Neural cell (in vitro differentiated cells): ENCODE results near the gene ADAMTS8. TPM values are rescaled to one million over a fixed set of nuclear protein-coding genes. Genes with fewer than 3 reads are reported as not detected.

Experiments used
- H2AFZ ChIP-seq: fragments of 200-600, 300-800 bp; sonication (generic), shearing (Covaris generic); 2 replicates; pipeline ENCODE4 v1.6.0; 2014; ENCODE audit warnings: low read depth, mild to moderate bottlenecking, antibody characterized with exemption, low read length, moderate library complexity
- H3F3A ChIP-seq: fragments of 200-600 bp; shearing (Covaris generic); 2 replicates; pipeline ENCODE4 v1.6.1; 2016; ENCODE audit warnings: mild to moderate bottlenecking, moderate library complexity, mixed read lengths, antibody characterized with exemption, low read length; ENCODE audit not compliant: insufficient read depth, poor library complexity, severe bottlenecking
- H3K27ac ChIP-seq: fragments of 200-600, 300-800 bp; sonication (generic), shearing (Covaris generic); 2 replicates; pipeline ENCODE4 v1.5.1; 2014; ENCODE audit warnings: mild to moderate bottlenecking, low read length, moderate library complexity
- H3K27me3 ChIP-seq: fragments of 300-800, 200-600 bp; sonication (generic), shearing (Covaris generic); 2 replicates; pipeline ENCODE4 v1.6.0; 2014; ENCODE audit warnings: mild to moderate bottlenecking, low read depth, low read length, moderate library complexity; ENCODE audit not compliant: insufficient read depth
- H3K36me3 ChIP-seq: fragments of 300-800, 200-600 bp; sonication (generic), shearing (Covaris generic); 2 replicates; pipeline ENCODE4 v1.5.1; 2014; ENCODE audit warnings: mild to moderate bottlenecking, antibody characterized with exemption, low read length, moderate library complexity; ENCODE audit not compliant: insufficient read depth
- H3K4me2 ChIP-seq: fragments of 300-800, 200-600 bp; sonication (generic), shearing (Covaris generic); 2 replicates; pipeline ENCODE4 v1.6.0; 2014; ENCODE audit warnings: mild to moderate bottlenecking, low read length
- H3K4me3 ChIP-seq: fragments of 300-800, 200-600 bp; sonication (generic), shearing (Covaris generic); 2 replicates; pipeline ENCODE4 v1.5.1; 2014; ENCODE audit warnings: mild to moderate bottlenecking, low read length, moderate library complexity
- H3K79me2 ChIP-seq: fragments of 200-600 bp; shearing (Covaris generic); replicated peaks from 2 replicates; pipeline ENCODE4 v1.6.0; 2014; ENCODE audit warnings: mild to moderate bottlenecking, low read length, moderate library complexity; ENCODE audit not compliant: insufficient read depth
- H3K9ac ChIP-seq: fragments of 300-800, 200-600 bp; sonication (generic), shearing (Covaris generic); 2 replicates; pipeline ENCODE4 v1.6.1; 2016; ENCODE audit warnings: mild to moderate bottlenecking, low read length, mixed read lengths
- H3K9me2 ChIP-seq: fragments of 200-600 bp; shearing (Covaris generic); 2 replicates; pipeline ENCODE4 v1.6.1; 2016; ENCODE audit warnings: mild to moderate bottlenecking, low read length, mixed read lengths; ENCODE audit not compliant: insufficient read depth
- H3K9me3 ChIP-seq: fragments of 200-600, 300-800 bp; sonication (generic), shearing (Covaris generic); 2 replicates; pipeline ENCODE4 v1.6.1; 2016; ENCODE audit warnings: mild to moderate bottlenecking, mixed run types, low read length, moderate library complexity, mixed read lengths
- H4K20me1 ChIP-seq: fragments of 200-600 bp; shearing (Covaris generic); 2 replicates; pipeline ENCODE4 v1.6.1; 2016; ENCODE audit warnings: mild to moderate bottlenecking, mixed run types; ENCODE audit not compliant: insufficient read depth
- CTCF ChIP-seq: fragments of 450-650 bp; IDR thresholded peaks from 2 replicates; pipeline ENCODE4 v1.5.1; 2014; ENCODE audit warnings: antibody characterized with exemption, mild to moderate bottlenecking, moderate library complexity; ENCODE audit not compliant: poor library complexity, severe bottlenecking
- EP300 ChIP-seq: fragments of 450-650 bp; conservative IDR thresholded peaks from 2 replicates; pipeline ENCODE4 v1.6.1; 2014; ENCODE audit warnings: antibody characterized with exemption, mild to moderate bottlenecking, moderate library complexity; ENCODE audit not compliant: poor library complexity, severe bottlenecking
- EZH2 ChIP-seq: fragments of 200-600, 300-800 bp; shearing (Covaris generic), sonication (generic); IDR thresholded peaks from 2 replicates; pipeline ENCODE4 v1.6.1; 2014; ENCODE audit warnings: antibody characterized with exemption, low read length, borderline replicate concordance, mild to moderate bottlenecking; ENCODE audit not compliant: insufficient read depth, poor library complexity, severe bottlenecking
- MXI1 ChIP-seq: fragments of 450-650 bp; conservative IDR thresholded peaks from 2 replicates; pipeline ENCODE4 v1.6.1; 2014; ENCODE audit warnings: antibody characterized with exemption, mild to moderate bottlenecking; ENCODE audit not compliant: poor library complexity, severe bottlenecking
- POLR2AphosphoS5 ChIP-seq: IDR thresholded peaks from 2 replicates; pipeline ENCODE4 v1.6.1; 2012
- RAD21 ChIP-seq: fragments of 450-650 bp; conservative IDR thresholded peaks from 2 replicates; pipeline ENCODE4 v1.6.1; 2014; ENCODE audit warnings: antibody characterized with exemption, mild to moderate bottlenecking, moderate library complexity
- REST ChIP-seq: IDR thresholded peaks from 2 replicates; pipeline ENCODE4 v1.6.1; 2012; ENCODE audit warnings: borderline replicate concordance
- SMC3 ChIP-seq: fragments of 450-650 bp; conservative IDR thresholded peaks from 2 replicates; pipeline ENCODE4 v1.6.1; 2014; ENCODE audit warnings: antibody characterized with exemption, mild to moderate bottlenecking, moderate library complexity; ENCODE audit not compliant: poor library complexity
- TAF1 ChIP-seq: IDR thresholded peaks from 2 replicates; pipeline ENCODE4 v1.6.1; 2012; ENCODE audit warnings: low read depth
- polyA plus RNA-seq: library from polyadenylated mRNA; depleted of rRNA; stranded (reverse); fragments of >200 nt; gene quantifications from 2 replicates; pipeline ENCODE4 v1.2.3, GENCODE V29; 2014

ADAMTS8 gene
- polyA plus RNA-seq, 1 donor from 2014 or later, result 0.94 TPM

GRCh38 chr11:130465263-130465662 is 36.9 kb upstream of the ADAMTS8 start:
- H3K4me2 ChIP-seq, result no peak overlapping the region

GRCh38 chr11:130464291-130464812 is 35.9 kb upstream of the ADAMTS8 start:
- Histone ChIP-seq H3K36me3 (no peaks in the 10 kb centered on the region), H3K9ac (no peak overlapping the region), H3K27ac (no peak overlapping the region), H2AFZ (no peak overlapping the region), H4K20me1 (no peaks in the 10 kb centered on the region), H3K4me3 (no peak overlapping the region), H3F3A (no peaks in the 10 kb centered on the region), H3K4me2 (no peak overlapping the region), H3K27me3 (no peaks in the 10 kb centered on the region), H3K79me2 (no peaks in the 10 kb centered on the region), H3K9me3 (no peaks in the 10 kb centered on the region), H3K9me2 (no peaks in the 10 kb centered on the region)
- TF ChIP-seq POLR2AphosphoS5 (no peak), CTCF (no peak), RAD21 (no peak), REST (no peak), EP300 (no peak), SMC3 (no peak), MXI1 (no peak), TAF1 (no peak), EZH2 (no peak)

More at GRCh38 chr11:130465263-130465662, 36.9 kb upstream of the ADAMTS8 start:
- Histone ChIP-seq H3K9me3 (no peaks in the 10 kb centered on the region), H3F3A (no peaks in the 10 kb centered on the region), H3K9ac (no peak overlapping the region), H3K36me3 (no peaks in the 10 kb centered on the region), H4K20me1 (no peaks in the 10 kb centered on the region), H3K79me2 (no peaks in the 10 kb centered on the region), H3K27me3 (no peaks in the 10 kb centered on the region), H3K9me2 (no peaks in the 10 kb centered on the region), H3K27ac (no peak overlapping the region), H3K4me3 (no peak overlapping the region), H2AFZ (no peak overlapping the region)
- TF ChIP-seq TAF1, result no peak
- no peak for TF ChIP-seq EP300
- no peak for TF ChIP-seq EZH2
- no peak for TF ChIP-seq RAD21
- no peak for TF ChIP-seq SMC3
- TF ChIP-seq CTCF, result no peak
- TF ChIP-seq MXI1, result no peak
